CD4-positive, alpha-beta T cell treated with Interleukin-21 for 1 hour (primary cell): ENCODE results near the gene TPM2.

Experiments
- DNase-seq: peaks from one replicate; pipeline ENCODE4 v3.0.0-alpha.2; 2020

TPM2 gene

DNA sequence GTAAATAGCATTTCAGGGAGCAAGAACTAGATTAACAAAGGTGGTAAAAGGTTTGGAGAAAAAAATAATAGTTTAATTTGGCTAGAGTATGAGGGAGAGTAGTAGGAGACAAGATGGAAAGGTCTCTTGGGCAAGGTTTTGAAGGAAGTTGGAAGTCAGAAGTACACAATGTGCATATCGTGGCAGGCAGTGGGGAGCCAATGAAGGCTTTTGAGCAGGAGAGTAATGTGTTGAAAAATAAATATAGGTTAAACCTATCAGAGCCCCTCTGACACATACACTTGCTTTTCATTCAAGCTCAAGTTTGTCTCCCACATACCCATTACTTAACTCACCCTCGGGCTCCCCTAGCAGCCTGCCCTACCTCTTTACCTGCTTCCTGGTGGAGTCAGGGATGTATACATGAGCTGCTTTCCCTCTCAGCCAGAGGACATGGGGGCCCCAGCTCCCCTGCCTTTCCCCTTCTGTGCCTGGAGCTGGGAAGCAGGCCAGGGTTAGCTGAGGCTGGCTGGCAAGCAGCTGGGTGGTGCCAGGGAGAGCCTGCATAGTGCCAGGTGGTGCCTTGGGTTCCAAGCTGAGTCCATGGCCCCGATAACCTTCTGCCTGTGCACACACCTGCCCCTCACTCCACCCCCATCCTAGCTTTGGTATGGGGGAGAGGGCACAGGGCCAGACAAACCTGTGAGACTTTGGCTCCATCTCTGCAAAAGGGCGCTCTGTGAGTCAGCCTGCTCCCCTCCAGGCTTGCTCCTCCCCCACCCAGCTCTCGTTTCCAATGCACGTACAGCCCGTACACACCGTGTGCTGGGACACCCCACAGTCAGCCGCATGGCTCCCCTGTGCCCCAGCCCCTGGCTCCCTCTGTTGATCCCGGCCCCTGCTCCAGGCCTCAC lies 16.3 kb downstream of the TPM2 start, which contains the start of gene CA9:
Gene CA9, plus strand, starts transcription at position 797 of the 893 bp plus-strand sequence. Its CDS starts 32 bp downstream, at position 829.
- DNase-seq: no peak

DNA sequence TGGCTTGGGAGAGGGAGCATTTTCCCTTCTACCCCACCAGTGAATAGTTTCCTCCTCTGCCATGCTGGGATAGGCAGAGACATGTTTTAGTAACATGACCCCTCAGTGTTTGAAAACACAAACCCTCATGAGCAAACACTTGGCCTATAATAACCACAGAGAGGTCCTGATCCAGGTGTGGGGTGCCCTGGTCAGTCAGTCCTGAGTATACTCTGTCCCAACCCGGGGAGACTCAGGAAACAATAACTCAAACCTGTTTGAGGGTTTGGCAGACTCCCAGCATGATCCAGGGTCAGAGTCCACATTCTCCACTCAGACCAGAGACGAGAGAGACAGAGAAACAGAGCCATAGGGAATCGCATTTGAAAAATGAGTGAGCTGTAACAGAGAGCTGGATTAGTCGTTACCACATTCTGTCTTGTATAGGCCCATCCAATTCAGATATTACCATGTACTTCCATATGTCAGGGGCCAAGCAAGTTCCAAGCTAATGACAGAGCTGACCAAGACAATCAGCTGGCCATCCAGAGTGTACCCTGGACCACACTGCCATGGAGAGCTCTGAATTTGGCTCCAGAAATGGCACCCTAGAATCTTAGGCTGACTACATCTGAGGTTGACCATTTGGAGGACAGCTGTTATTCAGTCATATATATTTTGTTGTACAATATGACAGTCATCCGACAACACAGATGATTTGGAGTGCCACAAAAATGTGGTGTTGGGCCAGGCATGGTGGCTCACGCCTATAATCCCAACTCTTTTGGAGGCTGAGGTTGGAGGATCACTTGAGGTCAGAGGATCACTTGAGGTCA lies 20.2 kb downstream of the TPM2 start:
- no peak for DNase-seq

GRCh38 chr9:35667939-35668338 lies 21.8 kb downstream of the TPM2 start:
- no peak for DNase-seq

DNA sequence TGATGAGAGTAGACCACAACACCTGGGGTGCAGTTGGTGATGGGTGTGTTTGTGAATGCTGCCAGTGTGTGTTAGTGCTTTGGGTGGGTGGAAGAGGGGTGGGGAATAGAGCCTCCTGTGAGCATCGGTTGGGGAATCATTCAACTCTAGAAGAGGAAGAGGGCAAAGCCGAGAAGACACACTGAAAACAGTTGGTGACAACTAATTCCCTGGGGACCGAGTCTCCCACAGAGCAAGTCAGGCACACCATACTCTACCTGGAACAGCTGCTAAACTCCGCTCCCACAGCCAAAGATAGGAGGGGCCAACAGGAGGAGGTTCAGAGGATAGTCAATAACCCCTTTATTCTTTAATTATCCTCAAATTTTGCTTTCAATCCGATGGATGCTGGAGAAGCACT lies 23.2 kb downstream of the TPM2 start:
- DNase-seq: no peak

DNA sequence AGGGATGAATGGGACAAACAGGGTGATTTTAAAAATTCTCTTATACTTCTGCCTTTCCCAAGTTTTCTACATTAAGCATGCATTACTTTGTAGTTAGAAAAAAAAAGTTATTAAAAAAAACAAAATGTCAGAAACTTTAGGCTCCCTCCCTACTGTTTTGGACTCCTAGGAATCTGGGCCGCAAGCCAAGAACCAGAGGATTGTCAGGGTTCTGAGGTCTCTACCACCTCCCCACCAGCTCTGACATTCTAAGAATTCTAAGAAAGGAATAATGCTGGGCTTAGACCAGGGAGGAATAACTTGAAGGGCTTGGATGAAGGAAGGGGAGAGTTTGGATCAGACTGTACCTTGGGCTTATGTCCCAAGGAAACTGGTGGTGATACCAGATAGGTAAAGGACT lies 23.7 kb downstream of the TPM2 start:
- no peak for DNase-seq

- no peak for DNase-seq
Observed at GRCh38 chr9:35665471-35665818, 24.3 kb downstream of the TPM2 start.

- peak; percentile 71 for DNase-seq
Observed at GRCh38 chr9:35664531-35665470, 24.9 kb downstream of the TPM2 start, which contains the start of gene ARHGEF39. TSS of gene ARHGEF39 (minus strand) at chr9:35665195. CDS start at chr9:35665169, 26 bp downstream.

GRCh38 chr9:35662437-35662836 lies 27.3 kb downstream of the TPM2 start:
- DNase-seq: no peak

DNA sequence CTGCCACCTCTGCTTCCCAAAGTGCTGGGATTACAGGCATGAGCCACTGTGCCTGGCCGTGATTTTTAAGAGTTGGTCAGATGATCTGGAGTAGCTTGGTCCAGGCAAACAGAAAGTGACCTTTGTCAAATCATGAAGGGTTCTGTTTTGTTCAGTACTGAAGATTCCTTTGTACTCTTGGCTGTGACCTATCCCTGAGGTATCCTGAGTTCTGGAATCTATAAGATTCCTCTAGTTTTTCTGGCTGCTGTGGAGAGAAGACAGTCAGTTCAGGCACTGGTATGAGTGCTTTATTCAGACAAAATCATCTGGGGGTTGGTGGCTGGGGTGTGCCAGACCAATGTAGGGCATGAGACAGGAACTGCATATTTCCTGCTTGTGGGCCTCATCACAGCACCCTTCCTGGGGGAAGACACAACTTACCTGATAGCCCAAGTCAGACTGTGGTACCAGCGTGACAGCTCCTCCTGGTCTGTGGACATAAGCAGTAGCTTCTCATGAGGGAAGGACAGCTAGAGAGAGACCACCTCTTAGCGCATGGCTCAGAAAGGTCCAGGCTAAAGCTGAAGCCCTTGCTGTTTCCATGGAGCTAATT lies 27.9 kb downstream of the TPM2 start:
- DNase-seq: peak; percentile 70

DNA sequence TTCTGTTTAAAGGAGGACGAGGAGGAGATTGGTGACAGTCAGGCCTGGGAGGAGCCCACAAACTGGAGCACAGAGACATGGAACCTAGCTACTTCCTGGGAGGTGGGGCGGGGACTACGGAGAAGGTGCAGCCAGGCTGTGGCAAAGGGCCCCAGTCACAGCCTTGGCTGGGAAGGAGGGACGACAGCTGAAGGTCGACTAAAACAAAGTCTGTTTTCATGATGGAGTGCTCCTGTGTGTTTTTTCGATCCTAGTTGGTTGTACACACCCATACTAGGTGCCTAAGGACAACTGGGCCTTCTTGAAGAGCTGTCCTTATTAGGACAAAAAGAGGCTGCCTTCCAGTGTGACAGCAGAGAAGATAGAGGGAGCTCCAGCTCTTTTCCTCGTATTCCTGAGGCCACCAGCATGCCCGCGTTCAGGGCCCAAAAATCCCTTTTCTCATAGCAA lies 28.7 kb downstream of the TPM2 start:
- no peak for DNase-seq

DNA sequence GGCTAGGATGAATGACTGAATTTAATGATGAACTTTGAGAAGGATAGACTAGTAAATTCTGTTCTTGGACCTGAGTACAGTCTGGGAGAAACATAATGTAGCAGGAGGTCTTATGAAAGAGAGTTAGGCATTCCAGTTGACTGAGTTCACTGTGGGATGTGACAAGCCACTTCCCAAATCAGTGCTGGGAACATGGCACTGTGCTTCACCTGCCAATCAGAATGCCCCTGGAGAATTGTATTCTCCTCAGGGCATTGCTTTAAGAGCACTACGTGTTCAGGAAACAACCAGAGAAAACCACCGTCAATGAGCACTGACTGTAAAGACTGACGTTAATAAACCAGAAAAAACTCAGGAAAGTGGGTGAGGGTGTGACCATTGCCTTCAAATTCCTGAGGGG lies 30.4 kb downstream of the TPM2 start:
- DNase-seq: peak; percentile 28

GRCh38 chr9:35658968-35659220 lies 30.8 kb downstream of the TPM2 start:
- DNase-seq: no peak

- peak; percentile 84 for DNase-seq
Observed at GRCh38 chr9:35658137-35658967, 31.4 kb downstream of the TPM2 start, which contains the start of gene CCDC107. TSS of gene CCDC107 (plus strand) at chr9:35658292. CDS start at chr9:35658380, 88 bp downstream.

- DNase-seq: peak; percentile 93
Observed at GRCh38 chr9:35657546-35658136, 32.1 kb downstream of the TPM2 start, which contains the start of gene RMRP. TSS of gene RMRP (minus strand) at chr9:35658019.

DNA sequence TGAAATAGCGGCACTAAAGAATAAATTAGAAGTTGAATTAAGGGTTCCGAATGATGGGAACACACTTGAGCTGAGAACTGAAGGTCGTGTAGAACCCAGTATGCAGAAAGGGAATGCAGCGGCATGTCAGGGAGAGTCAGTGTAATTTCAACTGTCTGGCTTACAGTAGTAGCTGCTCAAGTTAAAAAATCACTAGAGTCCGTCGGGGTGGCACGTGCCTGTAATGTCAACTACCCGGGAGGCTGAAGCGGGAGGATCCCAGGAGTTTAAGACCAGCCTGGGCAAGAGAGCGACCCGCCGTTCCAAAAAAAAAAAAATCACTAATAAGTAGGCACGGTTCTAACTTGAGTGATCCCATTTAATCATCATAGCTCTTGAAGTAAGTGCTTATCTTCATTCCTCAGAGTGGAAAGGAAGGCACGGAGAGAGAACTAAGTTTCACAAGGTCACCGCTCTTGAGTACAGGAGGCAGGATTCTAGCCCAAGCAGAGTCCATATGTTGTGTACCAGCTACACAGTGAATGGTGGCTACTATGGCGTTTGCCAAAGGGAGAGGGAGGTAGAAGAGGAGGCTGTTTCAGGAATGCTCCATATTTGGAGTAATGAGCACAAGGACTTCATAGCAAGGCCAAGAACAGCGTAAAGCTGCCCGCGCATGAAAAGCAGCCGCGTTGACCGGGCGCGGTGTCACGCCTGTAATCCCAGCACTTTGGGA lies 32.7 kb downstream of the TPM2 start:
- DNase-seq: no peak

DNA sequence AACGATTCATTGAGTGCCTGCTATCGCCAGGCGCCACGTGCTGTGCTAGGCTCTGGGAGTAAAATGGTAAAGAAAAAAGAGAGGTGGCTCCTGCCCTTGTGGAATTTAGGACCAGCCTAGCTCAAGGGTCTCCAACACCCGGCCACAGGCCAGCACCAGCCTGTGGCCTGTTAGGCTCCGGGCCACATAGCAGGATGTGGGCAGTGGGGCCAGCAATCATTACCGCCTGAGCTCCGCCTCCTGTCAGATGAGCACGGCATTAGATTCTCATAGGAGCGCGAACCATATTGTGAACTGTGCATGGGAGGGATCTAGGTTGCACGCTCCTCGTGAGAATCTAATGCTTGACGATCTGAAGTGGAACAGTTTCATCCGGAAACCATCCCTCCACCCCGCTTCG lies 33.4 kb downstream of the TPM2 start:
- DNase-seq: peak; percentile 26

GRCh38 chr9:35653611-35654010 lies 36.1 kb downstream of the TPM2 start:
- no peak for DNase-seq

- no peak for DNase-seq
Observed at GRCh38 chr9:35652829-35653209, 36.9 kb downstream of the TPM2 start.

GRCh38 chr9:35651956-35652828 lies 37.5 kb downstream of the TPM2 start:
- no peak for DNase-seq
